ENCODE results near the gene CALY. TPM values are rescaled to one million over a fixed set of nuclear protein-coding genes. Genes with fewer than 3 reads are reported as not detected.

Gene CALY
- total RNA-seq, 1 donor from 2014 or later: not detected

DNA sequence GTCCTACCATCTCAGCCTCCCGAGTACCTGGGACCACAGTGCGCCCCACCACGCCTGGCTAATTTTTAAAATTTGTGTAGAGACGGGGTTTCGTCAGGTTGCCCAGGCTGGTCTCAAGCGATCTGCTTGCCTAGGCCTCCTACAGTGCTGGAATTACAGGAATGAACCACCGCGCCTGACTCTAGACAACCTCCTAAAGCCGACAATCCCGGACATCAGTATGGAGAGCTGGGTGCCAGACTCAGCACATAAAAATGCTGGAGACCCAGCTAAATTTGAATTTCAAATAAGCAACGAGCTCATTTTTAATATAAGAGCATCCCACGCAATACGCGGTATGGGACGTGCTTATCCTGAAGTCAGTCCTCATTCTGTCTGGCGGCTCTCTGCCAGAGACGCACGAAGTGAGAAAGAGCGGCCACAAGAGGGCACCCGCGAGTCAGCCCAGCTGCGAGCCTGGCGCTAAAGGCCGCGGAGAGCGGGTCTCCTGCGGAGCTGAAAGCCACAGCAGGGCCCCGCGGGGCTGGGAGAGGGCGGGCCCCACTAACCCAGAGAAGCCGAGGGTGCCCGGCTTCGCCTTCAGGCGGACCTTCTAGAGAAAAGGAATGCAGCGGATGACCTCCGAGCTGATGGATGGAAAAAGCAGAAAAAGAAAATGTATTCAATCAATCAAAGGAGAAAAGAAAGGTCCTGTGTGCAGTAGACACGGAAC, 7.0 kb downstream of the CALY start:
- Histone ChIP-seq H3K27ac (replicated peaks) (no peak overlapping the region), H3K4me1 (peaks cover 25% of the 10 kb centered on the region), H3K4me3 (peak overlapping the region; percentile 52), H3K27me3 (ENCODE audit: low read depth) (peaks cover 86% of the 10 kb centered on the region), H3K36me3 (no peaks in the 10 kb centered on the region), H3K9me3 (replicated peaks) (no peaks in the 10 kb centered on the region)
- peak; percentile 85 for DNase-seq
- TF ChIP-seq, protein P1, sequence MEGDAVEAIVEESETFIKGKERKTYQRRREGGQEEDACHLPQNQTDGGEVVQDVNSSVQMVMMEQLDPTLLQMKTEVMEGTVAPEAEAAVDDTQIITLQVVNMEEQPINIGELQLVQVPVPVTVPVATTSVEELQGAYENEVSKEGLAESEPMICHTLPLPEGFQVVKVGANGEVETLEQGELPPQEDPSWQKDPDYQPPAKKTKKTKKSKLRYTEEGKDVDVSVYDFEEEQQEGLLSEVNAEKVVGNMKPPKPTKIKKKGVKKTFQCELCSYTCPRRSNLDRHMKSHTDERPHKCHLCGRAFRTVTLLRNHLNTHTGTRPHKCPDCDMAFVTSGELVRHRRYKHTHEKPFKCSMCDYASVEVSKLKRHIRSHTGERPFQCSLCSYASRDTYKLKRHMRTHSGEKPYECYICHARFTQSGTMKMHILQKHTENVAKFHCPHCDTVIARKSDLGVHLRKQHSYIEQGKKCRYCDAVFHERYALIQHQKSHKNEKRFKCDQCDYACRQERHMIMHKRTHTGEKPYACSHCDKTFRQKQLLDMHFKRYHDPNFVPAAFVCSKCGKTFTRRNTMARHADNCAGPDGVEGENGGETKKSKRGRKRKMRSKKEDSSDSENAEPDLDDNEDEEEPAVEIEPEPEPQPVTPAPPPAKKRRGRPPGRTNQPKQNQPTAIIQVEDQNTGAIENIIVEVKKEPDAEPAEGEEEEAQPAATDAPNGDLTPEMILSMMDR (IDR thresholded peaks at IDR 0.05; ENCODE audit: borderline replicate concordance): peak; percentile 98
- intact Hi-C loops (cut with micrococcal nuclease): loop anchor here (5.0 kb wide), 1 partner anchor 278 kb away; no protein-coding TSS in a partner anchor

DNA sequence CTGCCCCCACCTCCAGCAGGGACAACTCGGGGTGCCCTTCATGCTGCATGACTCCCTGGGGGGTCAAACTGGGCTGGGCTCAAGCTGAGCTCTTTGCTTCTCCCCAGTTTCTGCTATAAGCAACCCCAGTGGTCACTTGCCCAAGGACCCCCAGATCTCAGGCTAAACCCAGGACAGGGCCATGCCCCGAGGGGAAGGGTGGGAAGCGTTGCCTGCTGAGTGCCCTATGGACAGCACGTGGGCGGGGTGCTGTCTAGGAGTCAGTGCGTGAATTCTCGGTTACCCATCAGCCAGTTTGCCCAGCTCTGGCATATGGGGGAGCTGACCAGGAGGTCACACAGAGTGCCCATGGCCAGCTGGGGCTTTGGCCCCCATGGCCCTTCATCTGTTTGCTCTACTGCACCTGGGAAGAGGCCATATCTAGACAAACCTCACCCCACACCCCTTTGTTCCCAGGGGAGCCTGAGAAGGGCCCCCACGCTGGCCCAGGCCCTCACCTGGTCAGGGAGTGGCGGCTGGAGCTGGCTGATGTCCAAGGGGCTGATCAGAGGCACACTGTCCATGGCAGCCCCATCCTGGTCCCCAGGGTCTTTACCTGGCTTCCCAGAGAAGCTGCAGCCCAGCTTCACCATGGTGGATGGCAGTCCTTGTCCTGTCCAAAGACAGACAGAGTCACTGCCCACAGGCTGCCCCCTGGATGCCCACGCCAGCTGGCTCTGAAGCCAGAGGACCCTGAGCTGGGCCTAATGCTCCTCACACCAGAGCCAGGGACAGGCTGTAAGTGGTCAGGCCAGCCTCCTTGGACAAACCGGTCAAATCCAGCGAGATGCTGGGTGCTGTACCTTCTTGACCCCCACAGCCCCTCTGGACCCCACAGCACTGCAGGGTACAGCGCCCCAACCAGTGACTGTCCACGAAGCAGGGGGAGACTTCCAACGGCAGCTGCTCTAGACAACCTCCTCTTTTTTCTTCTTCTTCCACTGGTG, 8.0 kb downstream of the CALY start:
- TF ChIP-seq, protein P1 (IDR thresholded peaks at IDR 0.05; ENCODE audit: borderline replicate concordance): no peak
- no peak overlapping the region for H3K4me3 ChIP-seq
- peaks cover 89% of the 10 kb centered on the region for H3K27me3 ChIP-seq (ENCODE audit: low read depth)
- intact Hi-C loops (cut with micrococcal nuclease): loop anchor here (5.0 kb wide), 1 partner anchor 279 kb away; no protein-coding TSS in a partner anchor
- H3K4me1 ChIP-seq: peaks cover 24% of the 10 kb centered on the region
- H3K27ac ChIP-seq (replicated peaks): no peak overlapping the region
- no peaks in the 10 kb centered on the region for H3K9me3 ChIP-seq (replicated peaks)
- no peaks in the 10 kb centered on the region for H3K36me3 ChIP-seq
- no peak for DNase-seq

DNA sequence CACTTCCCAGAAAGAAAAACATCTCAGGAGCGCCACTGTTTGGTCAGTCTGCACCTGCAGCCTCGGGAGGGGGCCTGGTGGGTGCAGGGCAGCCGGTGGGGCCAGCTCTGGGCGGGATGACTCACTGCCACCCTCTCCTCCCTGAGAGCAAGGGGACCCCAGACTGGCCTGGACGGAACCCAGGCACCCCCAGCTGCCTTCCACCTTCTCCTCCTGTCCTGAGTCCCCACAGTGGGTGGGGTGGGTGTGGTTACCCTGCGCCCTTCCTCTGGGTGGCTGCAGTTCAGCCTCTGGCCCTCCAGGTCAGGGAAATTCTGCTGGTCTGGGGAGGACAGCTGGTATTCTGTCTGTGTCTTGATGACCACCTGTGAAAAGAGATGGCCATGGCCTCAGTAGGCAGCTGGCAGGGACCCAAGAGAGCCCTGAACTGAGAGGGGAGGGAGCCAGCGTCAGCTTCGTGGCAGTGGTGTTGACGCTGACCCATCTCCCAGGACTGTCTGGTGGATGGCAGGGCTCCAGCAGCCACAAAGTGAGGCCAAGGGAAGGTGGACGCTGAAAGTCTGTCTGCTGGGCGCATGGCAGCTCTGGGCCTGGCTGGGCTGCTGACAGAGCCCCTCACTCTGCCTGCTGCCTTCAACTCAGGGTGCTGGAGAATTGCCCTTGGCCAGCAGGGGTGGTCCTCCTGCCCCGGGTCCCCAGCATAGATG, 8.9 kb downstream of the CALY start:
- intact Hi-C loops (cut with micrococcal nuclease): loop anchor here (5.0 kb wide), 1 partner anchor 279 kb away; no protein-coding TSS in a partner anchor
- TF ChIP-seq, protein P1 (IDR thresholded peaks at IDR 0.05; ENCODE audit: borderline replicate concordance): no peak
- Histone ChIP-seq H3K4me1 (peaks cover 24% of the 10 kb centered on the region), H3K27ac (replicated peaks) (no peak overlapping the region), H3K36me3 (no peaks in the 10 kb centered on the region), H3K4me3 (no peak overlapping the region), H3K9me3 (replicated peaks) (no peaks in the 10 kb centered on the region), H3K27me3 (ENCODE audit: low read depth) (peaks cover 92% of the 10 kb centered on the region)
- no peak for DNase-seq

DNA sequence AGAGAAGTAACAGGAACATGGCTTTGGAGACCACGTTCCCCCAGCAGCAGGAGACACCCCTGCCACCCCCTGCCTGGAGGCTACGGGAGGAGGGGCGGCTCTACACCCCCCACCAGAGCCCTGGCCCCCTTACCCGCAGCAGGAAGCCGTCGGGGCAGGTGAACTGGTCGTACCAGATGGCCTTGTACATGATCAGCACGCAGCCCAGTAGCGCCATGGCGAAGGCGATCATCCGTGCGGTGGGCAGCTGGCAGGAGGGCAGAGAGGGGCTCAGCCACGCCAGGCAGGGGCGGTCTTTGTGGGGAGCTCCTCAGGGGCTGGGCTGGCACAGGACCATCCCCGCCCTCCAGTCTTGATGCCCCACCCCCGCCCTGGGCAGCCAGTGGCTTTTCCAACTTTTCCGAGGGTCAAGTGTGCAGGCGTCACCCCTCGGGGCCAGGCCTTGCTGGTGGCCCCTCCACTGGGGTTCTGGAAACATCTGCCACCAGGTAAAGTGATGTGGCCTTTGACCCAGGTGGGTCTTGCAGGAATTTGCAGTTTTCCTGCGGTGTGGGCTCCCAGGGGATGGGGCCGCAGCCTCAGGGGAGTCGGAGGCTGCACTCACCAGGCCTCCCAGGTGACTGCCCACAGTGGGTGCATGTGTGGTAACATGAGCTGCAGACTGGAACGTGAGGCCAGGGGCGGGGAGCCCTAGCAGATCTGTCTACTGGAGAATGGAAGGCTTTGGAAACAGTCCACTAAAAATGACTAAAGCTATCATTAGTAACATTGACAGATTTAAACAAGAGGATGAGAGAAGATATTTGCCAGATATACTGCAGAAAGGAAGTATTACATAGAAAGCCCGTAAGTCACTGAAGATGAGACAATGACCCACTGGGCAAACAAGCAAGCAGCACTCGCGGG, 9.7 kb downstream of the CALY start:
- TF ChIP-seq, protein P1 (IDR thresholded peaks at IDR 0.05; ENCODE audit: borderline replicate concordance): no peak
- DNase-seq: no peak
- no peaks in the 10 kb centered on the region for H3K9me3 ChIP-seq (replicated peaks)
- H3K4me3 ChIP-seq: no peak overlapping the region
- H3K36me3 ChIP-seq: no peaks in the 10 kb centered on the region
- peaks cover 24% of the 10 kb centered on the region for H3K4me1 ChIP-seq
- intact Hi-C loops (cut with micrococcal nuclease): loop anchor here (5.0 kb wide), 1 partner anchor 280 kb away; no protein-coding TSS in a partner anchor
- H3K27ac ChIP-seq (replicated peaks): no peak overlapping the region
- H3K27me3 ChIP-seq (ENCODE audit: low read depth): peaks cover 84% of the 10 kb centered on the region

Measured in left ventricle myocardium inferior (tissue), 1 donor.